RWPE1 (cell line): ENCODE results near the gene ERBB3.

Experiments
- CTCF ChIA-PET: fragments of 350-600 bp; sonication (Branson Sonifier 250); formaldehyde crosslinking; extraction: SDS; loops from one replicate; lab custom pipeline; 2021; lab: Yijun Ruan, JAX
- POLR2A ChIA-PET: fragments of 400-600 bp; formaldehyde crosslinking; extraction: SDS; loops from one replicate; lab custom pipeline; 2020; ENCODE audit warnings: antibody characterized with exemption; ENCODE audit not compliant: low non-redundant PET; lab: Yijun Ruan, JAX
- DNase-seq: peaks from one replicate; pipeline ENCODE4 v3.0.0; 2012; ENCODE audit warnings: low spot score
- H3K27ac ChIP-seq: fragments of 450-650 bp; 2 replicates; pipeline ENCODE4 v1.5.1; 2017
- TF ChIP-seq, protein P1 (sequence below): fragments of 450-650 bp; conservative IDR thresholded peaks from 2 replicates; pipeline ENCODE4 v1.5.1; 2017; ENCODE audit warnings: low read depth, mild to moderate bottlenecking

ERBB3 gene

GRCh38 chr12:56080556-56081138 is 682 bp downstream of the ERBB3 start:
- peak overlapping the region; percentile 80 for H3K27ac ChIP-seq
- no peak for DNase-seq
- TF ChIP-seq, protein P1, sequence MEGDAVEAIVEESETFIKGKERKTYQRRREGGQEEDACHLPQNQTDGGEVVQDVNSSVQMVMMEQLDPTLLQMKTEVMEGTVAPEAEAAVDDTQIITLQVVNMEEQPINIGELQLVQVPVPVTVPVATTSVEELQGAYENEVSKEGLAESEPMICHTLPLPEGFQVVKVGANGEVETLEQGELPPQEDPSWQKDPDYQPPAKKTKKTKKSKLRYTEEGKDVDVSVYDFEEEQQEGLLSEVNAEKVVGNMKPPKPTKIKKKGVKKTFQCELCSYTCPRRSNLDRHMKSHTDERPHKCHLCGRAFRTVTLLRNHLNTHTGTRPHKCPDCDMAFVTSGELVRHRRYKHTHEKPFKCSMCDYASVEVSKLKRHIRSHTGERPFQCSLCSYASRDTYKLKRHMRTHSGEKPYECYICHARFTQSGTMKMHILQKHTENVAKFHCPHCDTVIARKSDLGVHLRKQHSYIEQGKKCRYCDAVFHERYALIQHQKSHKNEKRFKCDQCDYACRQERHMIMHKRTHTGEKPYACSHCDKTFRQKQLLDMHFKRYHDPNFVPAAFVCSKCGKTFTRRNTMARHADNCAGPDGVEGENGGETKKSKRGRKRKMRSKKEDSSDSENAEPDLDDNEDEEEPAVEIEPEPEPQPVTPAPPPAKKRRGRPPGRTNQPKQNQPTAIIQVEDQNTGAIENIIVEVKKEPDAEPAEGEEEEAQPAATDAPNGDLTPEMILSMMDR = no peak
- POLR2A ChIA-PET = interaction anchor here (0.6 kb wide), 2 partner anchors 408 to 643 kb away, joined by 3 to 6 read pairs; no protein-coding TSS in a partner anchor
- CTCF ChIA-PET = interaction anchor here (0.6 to 1.8 kb wide), 5 partner anchors 11 to 154 kb away, joined by 3 to 7 read pairs (median 3); no protein-coding TSS in a partner anchor

DNA sequence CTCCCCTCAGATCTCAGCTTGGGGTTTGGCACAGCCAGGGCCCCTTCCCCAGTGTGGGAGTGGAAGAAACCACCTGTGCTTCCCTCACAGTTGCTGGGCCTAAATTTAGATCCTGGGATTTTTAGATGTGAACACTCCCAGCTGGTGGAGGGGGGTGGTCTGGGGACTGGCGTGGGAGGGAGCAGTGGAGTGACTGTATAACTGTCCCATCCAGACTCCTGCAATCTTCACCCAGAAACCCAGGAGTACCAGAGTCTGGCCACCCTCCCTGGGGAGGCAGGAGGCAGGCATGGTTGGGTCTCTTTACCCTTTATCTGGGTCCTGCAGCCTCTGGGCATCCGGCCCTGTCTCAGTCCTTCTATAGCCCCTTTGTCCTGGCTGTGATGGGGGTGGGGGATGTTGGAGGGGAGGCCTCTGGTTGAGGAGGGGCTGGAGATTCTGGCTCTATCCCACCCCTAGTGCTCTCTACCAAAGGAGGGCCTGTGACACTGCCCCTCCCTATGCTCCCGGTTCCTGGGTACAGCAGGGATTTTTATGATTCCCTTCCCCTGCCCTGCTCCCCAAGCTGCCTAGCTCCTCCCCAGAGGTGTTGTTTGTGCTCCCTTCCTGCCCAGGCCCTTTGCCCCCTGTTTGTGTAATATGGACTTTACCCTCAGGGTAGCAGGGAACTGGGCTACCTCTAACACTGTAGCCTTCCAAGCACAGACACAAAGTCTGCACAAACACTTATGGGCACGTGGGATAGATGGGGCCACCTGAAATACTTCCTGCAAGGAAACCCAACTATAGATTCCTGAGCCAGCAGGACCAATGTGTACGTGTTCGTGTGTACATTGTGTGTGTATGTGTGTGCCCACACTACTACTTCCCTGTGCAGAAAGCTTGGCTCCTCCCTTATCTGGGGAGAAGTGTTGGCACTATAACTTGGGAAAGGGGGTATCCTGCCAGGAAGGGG is 1.7 kb downstream of the ERBB3 start:
- DNase-seq = no peak
- ChIA-PET POLR2A (no interaction called here), CTCF (interaction anchor here (0.6 kb wide), 1 partner anchor 96 kb away, joined by 3 read pairs; no protein-coding TSS in a partner anchor)
- H3K27ac ChIP-seq = no peak overlapping the region; the same call in 1 of the 2 replicates
- TF ChIP-seq, protein P1 = no peak

DNA sequence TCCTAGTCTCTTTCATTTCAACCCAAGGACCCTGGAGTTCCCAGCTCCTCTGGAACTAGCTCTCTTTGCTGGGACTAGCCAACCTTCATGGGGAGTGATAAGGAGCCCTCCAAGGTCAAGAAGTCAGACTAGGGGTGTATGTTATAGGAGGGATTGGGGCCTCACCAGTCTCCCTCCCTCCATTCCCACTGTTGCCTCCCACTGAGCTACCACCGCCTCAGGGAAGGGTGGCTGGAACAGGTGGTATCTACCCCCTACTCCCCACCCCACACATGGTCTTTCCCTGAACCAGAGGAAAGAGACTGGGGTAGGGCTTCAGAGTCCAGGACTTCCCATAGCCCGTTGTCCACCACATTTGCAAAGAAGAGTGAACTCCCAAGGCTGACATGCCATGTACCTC is 2.4 kb downstream of the ERBB3 start:
- POLR2A ChIA-PET = interaction anchor here (0.5 kb wide), 1 partner anchor 145 kb away, joined by 4 read pairs; no protein-coding TSS in a partner anchor
- TF ChIP-seq, protein P1 = no peak
- CTCF ChIA-PET = no interaction called here
- DNase-seq = no peak
- H3K27ac ChIP-seq = no peak overlapping the region

DNA sequence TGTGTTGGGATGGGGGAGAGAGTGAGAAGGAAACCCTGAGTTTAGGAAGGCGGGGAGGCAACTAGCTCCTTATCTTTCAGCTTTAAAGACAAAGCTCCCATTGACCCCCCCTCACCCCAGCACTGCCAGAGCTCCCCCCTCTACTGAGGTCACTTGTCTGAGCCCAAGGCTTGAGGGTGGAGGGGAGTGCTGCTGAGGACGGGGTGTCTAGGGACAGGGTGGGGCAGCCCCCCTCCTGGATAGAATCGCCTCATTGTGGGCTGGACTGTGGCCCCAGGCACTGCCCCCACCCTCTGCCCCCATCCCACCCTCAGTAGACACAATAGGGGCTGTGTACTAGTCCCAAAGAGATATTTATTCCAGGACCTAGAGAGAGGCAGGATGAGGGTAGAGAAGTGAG is 3.0 kb downstream of the ERBB3 start:
- TF ChIP-seq, protein P1 = no peak
- no peak for DNase-seq
- CTCF ChIA-PET = interaction anchor here (0.7 kb wide), 1 partner anchor 37 kb away, joined by 4 read pairs; no protein-coding TSS in a partner anchor
- H3K27ac ChIP-seq = no peak overlapping the region
- POLR2A ChIA-PET = interaction anchor here (0.5 kb wide), 1 partner anchor 144 kb away, joined by 4 read pairs; no protein-coding TSS in a partner anchor

DNA sequence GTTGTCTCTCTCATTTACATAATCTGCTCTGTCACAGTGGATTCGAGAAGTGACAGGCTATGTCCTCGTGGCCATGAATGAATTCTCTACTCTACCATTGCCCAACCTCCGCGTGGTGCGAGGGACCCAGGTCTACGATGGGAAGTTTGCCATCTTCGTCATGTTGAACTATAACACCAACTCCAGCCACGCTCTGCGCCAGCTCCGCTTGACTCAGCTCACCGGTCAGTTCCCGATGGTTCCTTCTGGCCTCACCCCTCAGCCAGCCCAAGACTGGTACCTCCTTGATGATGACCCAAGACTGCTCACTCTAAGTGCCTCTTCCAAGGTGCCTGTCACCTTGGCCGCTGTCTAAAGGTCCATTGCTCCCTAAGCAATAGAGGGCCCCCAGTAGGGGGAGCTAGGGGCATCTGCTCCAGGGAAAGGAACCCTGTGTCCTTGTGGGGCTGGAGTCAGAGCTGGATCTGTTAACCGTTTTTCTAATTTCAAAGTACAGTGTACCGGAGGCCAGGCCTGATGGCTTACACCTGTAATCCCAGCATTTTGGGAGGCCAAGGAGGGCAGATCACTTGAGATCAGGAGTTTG is 5.1 kb downstream of the ERBB3 start:
- no peak overlapping the region for H3K27ac ChIP-seq
- TF ChIP-seq, protein P1 = no peak
- no peak for DNase-seq
- ChIA-PET CTCF (interaction anchor here (0.6 kb wide), 1 partner anchor 20 kb away, joined by 3 read pairs; the partner anchor contains the start of gene PA2G4), POLR2A (interaction anchor here (1.2 kb wide), 1 partner anchor 19 kb away, joined by 5 read pairs; the partner anchor contains the start of gene PA2G4)
